ENCODE results near the gene CD6.

- TF ChIP-seq BHLHE40 (IDR thresholded peaks at IDR 0.05; ENCODE audit: borderline replicate concordance): no peak
- no peak for TF ChIP-seq NFRKB (IDR thresholded peaks at IDR 0.05)
- no peak for TF ChIP-seq TARDBP (IDR thresholded peaks at IDR 0.05)
- TF ChIP-seq SP1 (IDR thresholded peaks at IDR 0.05): no peak
- no peak for TF ChIP-seq FOXA1 (IDR thresholded peaks at IDR 0.05)
- TF ChIP-seq SUZ12 (IDR thresholded peaks at IDR 0.05): no peak
- no peak for TF ChIP-seq LEF1 (IDR thresholded peaks at IDR 0.05; ENCODE audit: borderline replicate concordance)
- TF ChIP-seq L3MBTL2 (conservative IDR thresholded peaks at IDR 0.05): no peak
- TF ChIP-seq FOXM1 (IDR thresholded peaks at IDR 0.05; ENCODE audit: borderline replicate concordance): no peak
- no peak for TF ChIP-seq CTBP1 (IDR thresholded peaks at IDR 0.05; ENCODE audit: borderline replicate concordance)
Measured at GRCh38 chr11:61023086-61023965, 51.8 kb downstream of the CD6 start.
